Activated T-helper 9 cell treated with anti-CD3 and anti-CD28 coated beads, Interleukin-2, amount 50 U/mL, for 16 hours (primary cell): ENCODE data around the gene TXNIP.

ENCODE experiments used
- DNase-seq: peaks from one replicate; pipeline ENCODE4 v3.0.0-alpha.2; 2020; ENCODE audit warnings: low read depth

Gene TXNIP

DNA sequence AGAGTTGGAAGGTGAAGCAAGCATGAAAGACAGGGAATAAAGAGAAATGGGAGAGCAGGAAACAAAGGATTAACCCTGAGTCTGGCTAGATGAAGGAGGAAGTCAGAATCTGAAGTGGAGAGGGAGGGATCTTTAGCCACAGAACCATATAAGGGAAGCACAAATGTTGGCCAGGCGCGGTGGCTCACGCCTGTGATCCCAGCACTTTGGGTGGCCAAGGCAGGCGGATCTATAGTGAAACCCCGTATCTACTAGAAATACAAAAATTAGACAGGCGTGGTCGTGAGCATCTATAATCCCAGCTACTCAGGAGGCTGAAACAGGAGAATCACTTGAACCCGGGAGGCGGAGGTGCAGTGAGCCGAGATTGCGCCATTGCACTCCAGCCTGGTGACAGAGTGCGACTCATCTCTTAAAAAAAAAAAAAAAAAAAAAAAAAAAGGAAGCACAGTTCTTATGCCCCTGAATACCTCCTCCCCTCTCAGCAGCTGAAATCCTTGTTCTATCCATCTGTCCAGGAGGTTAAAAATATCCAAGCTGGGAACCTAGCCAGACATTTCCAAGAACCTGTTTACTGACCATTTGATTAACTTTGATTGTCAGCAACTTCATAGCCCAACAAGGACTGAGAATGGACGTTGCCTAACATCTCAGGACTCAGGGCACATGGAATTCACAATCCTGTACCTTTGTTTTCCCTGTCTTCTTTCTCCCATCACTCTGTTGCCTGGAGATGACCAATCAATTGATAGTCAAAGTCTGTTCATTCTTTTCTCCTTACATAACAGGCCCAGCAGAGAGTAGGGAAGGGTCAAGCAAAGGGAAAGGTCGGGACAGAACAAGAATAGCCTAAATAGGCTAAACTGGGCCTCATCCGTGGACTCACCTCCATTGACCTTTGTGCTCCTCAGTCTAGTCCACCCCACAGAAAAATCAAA is 10.6 kb downstream of the TXNIP start:
- no peak for DNase-seq

DNA sequence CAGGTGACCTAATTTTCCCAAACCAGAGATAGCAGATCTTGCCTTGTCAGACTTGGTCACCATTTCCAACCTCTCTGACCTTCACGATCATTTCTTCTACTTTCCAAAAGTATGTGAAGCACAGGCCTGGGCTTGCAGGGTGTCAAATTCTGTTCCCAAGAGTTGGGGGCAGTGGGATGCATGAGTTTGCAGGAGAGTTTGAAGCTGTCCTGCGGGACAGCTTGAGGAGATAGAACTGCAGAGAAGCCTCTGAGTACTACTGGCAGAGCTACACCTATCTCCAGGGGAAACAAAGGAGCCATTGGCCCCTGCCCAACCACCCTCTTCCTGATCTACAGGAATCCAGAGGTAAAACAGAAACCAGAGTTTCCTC is 11.3 kb downstream of the TXNIP start:
- no peak for DNase-seq

- no peak for DNase-seq
These were observed 12.2 kb downstream of the TXNIP start for GRCh38 chr1:145983960-145984830.

DNA sequence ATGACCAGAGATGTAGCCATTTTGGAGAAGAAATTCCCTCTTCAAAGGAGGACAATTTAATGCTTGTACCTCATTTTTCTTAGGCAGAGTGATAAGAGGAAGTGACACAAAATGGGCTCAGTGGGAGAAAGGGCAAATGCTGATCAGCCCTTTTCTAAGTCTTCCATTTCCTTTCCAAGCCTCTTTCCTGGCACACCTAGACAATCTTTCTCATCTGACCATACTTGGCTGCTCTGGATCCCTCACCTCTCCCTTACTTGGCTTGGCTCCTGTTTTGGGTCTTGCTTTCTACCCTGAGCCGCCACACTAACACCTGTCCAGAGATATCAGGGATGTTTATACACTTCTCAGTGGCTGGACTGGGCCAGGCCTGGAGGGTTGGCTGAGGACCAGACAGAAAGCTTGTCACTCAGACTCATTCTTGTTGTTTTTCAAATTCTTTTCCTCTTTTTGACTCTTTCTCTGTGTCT is 13.1 kb downstream of the TXNIP start:
- no peak for DNase-seq

GRCh38 chr1:145982010-145982723 is 14.2 kb downstream of the TXNIP start:
- DNase-seq, result no peak

GRCh38 chr1:145980457-145980994 is 15.9 kb downstream of the TXNIP start:
- DNase-seq, result no peak

GRCh38 chr1:145979746-145980456 is 16.5 kb downstream of the TXNIP start:
- DNase-seq, result no peak

- DNase-seq, result peak; percentile 67
These were observed 17.3 kb downstream of the TXNIP start for GRCh38 chr1:145978854-145979745.

GRCh38 chr1:145978471-145978853 is 17.9 kb downstream of the TXNIP start:
- no peak for DNase-seq

- peak; percentile 54 for DNase-seq
These were observed 18.6 kb downstream of the TXNIP start for GRCh38 chr1:145977486-145978470.

DNA sequence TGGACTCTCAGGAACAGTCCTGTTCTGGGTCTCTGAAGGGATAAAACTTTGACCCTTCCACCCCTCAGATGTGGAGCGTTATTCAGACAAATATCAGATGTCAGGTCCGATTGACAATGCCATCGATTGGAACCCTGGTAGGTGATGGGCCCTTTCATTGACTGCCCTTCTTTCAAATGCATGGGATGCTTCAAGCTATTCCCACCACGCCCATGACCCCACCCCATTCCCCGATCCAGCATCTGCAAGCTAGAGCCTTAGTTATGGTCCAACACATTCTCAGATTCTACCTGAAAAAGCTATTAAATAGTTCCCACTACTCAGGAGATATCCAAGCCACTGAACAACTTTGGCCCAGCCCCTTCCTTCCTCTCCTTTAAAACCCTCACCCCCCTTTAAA is 19.4 kb downstream of the TXNIP start:
- no peak for DNase-seq

DNA sequence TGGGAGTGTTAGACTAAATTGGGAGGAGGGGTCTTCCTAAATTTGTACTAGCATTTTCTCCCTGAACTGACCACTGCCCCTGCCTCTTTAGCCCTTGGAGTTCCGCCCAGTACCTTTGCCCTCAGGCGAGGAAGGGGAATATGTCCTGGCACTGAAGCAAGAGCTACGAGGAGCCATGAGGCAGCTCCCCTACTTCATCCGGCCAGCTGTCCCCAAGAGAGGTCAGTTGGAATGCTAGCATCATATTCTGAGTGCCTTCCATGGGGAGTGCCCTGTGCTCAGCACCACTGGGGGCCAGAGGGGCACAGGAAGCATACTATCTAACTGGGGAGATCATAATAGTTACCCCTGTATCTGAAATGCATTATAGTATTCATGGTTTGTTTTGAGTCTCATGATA is 21.2 kb downstream of the TXNIP start:
- no peak for DNase-seq

- no peak for DNase-seq
These were observed 21.7 kb downstream of the TXNIP start for GRCh38 chr1:145974721-145975120.

DNA sequence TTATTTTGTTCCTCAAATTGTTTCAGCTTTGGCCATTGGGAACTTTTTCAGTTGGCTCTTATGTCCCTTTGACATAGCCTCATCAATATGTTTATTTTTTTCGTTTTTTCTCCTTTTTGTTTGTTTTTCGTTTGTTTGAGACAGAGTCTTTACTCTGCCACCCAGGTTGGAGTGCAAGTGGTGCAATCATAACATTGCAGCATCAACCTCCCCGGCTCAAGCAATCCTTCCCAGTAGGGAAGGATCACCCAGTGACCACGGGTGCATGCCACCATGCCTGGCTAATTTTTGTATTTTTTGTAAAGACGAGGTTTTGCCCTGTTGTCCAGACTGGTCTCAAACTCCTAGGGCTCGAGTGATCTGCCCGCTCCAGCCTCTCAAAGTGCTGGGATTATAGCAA is 23.8 kb downstream of the TXNIP start:
- DNase-seq, result no peak

GRCh38 chr1:145967288-145967687 is 29.1 kb downstream of the TXNIP start:
- DNase-seq, result no peak

GRCh38 chr1:145965119-145965744 is 31.1 kb downstream of the TXNIP start:
- no peak for DNase-seq

DNA sequence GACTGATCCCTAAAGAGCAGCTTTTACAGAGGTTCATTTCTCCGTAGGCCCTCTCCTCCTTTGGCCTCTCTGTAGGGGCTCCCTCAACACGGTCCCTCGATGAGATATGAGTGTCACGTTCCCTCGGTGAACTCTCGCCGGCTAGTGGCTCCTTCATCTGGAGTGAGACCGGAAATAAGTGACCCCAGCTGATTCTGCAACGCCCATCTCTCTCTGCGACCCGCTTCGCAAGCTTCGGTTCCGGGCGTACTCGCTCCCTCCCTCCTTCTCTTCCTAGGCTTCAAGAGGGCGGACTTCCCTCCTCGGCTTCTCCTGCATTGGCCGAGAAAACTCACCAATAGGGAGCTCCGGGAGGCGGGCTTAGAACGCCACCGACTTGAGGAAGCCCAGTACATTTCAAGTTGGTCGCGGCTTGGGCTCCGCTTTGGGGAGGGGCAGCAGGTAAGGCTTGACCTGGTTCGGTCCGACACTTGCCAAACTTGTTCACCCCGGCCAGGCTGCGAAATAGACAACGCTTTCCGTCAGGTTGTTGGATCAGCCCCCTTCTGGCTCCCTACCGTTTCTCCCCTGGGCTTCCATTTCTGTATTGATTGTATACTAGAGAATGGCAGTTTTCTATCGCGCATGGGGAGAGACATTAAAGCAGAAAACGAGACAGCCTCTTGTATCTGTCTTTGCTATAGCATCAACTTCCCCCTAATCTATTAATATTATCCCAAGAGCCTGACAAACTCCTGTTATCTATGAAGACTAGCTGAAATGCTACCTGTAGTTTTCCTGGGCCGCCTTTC is 31.9 kb downstream of the TXNIP start, which contains the start of the genes ANKRD34A and POLR3GL:
Gene ANKRD34A, minus strand, starts transcription at position 248 of the 791 bp plus-strand sequence. CDS start 2,816 bp downstream, outside the sequence.
Gene POLR3GL, plus strand, starts transcription at position 363 of the 791 bp plus-strand sequence. CDS start 10,176 bp downstream, outside the sequence.
- DNase-seq, result peak; percentile 84
